DND-41 (cell line): ENCODE data around the gene BLM.
"Not testable (repeated sequence)": the region's sequence is repeated elsewhere in the genome, so short reads cannot be mapped to it uniquely, and the experiment has no call there.

Experiments used
- EZH2 ChIP-seq: IDR thresholded peaks from 3 replicates; pipeline ENCODE4 v1.6.1; 2012; ENCODE audit warnings: borderline replicate concordance, low read depth, mild to moderate bottlenecking, moderate library complexity, low read length, inconsistent platforms; ENCODE audit not compliant: severe bottlenecking
- TF ChIP-seq, protein P1 (sequence below): IDR thresholded peaks from 2 replicates; pipeline ENCODE4 v1.5.1; 2012; ENCODE audit warnings: borderline replicate concordance, low read length, moderate library complexity, mild to moderate bottlenecking; ENCODE audit not compliant: poor library complexity, severe bottlenecking; ENCODE audit errors: extremely low read depth

DNA sequence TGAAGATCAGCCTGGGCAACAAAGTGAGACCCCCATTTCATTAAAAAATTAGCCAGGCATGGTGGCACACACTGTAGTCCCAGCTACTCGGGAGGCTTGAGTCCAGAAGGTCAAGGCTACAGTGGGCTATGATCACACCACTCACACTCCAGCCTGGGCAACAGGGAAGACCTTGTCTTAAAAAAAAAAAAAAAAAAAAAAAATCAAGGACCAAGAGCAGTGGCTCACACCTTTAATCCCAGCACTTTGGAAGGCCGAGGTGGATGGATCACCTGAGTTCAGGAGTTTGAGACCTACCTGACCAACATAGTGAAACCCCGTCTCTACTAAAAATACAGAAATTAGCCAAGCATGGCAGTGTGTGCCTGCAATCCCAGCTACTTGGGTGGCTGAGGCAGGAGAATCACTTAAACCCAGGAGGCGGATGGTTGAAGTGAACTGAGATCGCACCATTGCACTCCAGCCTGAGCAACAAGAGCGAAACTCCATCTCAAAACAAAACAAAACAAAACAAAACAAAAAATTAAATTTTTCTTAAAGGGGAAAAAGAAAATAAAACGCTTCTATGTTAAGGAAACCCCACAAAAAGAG, 49.3 kb upstream of the BLM start:
- TF ChIP-seq, protein P1, sequence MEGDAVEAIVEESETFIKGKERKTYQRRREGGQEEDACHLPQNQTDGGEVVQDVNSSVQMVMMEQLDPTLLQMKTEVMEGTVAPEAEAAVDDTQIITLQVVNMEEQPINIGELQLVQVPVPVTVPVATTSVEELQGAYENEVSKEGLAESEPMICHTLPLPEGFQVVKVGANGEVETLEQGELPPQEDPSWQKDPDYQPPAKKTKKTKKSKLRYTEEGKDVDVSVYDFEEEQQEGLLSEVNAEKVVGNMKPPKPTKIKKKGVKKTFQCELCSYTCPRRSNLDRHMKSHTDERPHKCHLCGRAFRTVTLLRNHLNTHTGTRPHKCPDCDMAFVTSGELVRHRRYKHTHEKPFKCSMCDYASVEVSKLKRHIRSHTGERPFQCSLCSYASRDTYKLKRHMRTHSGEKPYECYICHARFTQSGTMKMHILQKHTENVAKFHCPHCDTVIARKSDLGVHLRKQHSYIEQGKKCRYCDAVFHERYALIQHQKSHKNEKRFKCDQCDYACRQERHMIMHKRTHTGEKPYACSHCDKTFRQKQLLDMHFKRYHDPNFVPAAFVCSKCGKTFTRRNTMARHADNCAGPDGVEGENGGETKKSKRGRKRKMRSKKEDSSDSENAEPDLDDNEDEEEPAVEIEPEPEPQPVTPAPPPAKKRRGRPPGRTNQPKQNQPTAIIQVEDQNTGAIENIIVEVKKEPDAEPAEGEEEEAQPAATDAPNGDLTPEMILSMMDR = not testable (repeated sequence)
- not testable (repeated sequence) for TF ChIP-seq EZH2
